ENCODE results near the gene PHKG2. TPM values are rescaled to one million over a fixed set of nuclear protein-coding genes. Genes with fewer than 3 reads are reported as not detected.

Gene PHKG2
- total and polyA plus RNA-seq, 8 donors, result 18.2 to 104 (median 32.4) TPM

DNA sequence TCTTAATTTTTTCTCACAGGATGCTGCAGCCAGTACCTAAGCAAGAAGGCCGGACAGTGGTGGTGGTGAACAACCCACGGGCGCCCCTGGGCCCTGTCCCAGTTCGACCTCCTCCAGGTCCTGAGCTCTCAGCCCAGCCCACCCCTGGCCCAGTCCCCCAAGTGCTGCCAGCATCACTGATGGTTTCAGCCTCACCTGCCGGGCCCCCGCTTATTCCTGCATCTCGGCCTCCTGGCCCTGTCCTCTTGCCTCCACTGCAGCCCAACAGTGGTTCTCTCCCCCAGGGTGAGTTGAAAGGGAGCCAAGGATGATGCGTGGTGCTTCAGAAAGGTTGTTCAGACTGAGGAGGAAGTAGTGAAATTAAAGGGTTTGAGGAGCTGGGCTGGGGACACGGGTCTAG lies 27.5 kb upstream of the PHKG2 start:
- Histone ChIP-seq H3K4me1 (peaks cover 0 to 29% (median 0%) of the 10 kb centered on the region in 4 donors), H3K9me3 (no peaks in the 10 kb centered on the region), H3K4me3 (no peak overlapping the region), H3K36me3 (peaks cover 100% of the 10 kb centered on the region in 4 donors), H3K27ac (no peak overlapping the region), H3K27me3 (no peaks in the 10 kb centered on the region)
- TF ChIP-seq, protein P1, sequence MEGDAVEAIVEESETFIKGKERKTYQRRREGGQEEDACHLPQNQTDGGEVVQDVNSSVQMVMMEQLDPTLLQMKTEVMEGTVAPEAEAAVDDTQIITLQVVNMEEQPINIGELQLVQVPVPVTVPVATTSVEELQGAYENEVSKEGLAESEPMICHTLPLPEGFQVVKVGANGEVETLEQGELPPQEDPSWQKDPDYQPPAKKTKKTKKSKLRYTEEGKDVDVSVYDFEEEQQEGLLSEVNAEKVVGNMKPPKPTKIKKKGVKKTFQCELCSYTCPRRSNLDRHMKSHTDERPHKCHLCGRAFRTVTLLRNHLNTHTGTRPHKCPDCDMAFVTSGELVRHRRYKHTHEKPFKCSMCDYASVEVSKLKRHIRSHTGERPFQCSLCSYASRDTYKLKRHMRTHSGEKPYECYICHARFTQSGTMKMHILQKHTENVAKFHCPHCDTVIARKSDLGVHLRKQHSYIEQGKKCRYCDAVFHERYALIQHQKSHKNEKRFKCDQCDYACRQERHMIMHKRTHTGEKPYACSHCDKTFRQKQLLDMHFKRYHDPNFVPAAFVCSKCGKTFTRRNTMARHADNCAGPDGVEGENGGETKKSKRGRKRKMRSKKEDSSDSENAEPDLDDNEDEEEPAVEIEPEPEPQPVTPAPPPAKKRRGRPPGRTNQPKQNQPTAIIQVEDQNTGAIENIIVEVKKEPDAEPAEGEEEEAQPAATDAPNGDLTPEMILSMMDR (IDR thresholded peaks at IDR 0.05), result no peak
- no peak for TF ChIP-seq EP300 (IDR thresholded peaks at IDR 0.05)
- no peak for TF ChIP-seq POLR2A (IDR thresholded peaks at IDR 0.05)
- no peak for TF ChIP-seq POLR2AphosphoS5 (IDR thresholded peaks at IDR 0.05)
- WGBS, 5 donors, result 81 to 93% (median 89%) methylated on average over 8 to 9 of the region's 9 CpGs
- intact Hi-C loops (cut with DNase I; ENCODE audit: low total_unique reads), result no loop called here
- no peak for DNase-seq

DNA sequence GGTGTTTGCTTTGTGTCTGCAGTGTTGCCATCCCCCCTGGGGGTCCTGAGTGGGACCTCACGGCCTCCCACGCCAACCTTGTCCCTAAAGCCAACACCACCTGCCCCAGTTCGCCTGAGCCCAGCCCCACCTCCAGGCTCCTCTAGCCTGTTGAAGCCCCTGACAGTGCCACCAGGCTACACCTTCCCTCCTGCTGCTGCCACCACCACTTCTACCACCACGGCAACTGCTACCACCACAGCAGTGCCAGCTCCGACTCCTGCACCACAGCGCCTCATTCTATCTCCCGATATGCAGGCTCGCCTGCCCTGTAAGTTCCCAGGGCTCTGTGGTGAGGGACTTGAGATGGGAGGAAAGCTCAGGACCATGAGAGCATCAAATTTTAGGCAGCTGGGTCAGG lies 27.1 kb upstream of the PHKG2 start:
- no peaks in the 10 kb centered on the region for H3K27me3 ChIP-seq

DNA sequence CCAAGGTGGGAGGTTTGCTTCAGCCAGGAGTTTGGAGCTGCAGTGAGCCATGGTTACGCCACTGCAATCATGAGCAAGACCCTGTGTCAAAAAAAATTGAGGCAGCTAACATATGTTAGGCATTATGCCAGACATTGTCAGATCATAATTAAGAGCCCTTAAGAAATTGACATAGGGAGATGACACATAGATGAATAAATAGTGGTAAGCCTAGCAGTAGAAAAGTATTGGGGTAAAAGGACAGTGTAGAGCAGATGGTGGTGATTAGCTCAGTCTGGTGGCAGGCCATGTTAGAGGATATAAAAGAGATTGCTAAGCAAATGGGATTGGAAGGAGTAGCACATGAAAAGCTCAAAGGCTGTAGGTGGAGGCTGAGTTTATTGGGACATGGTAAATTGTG lies 26.6 kb upstream of the PHKG2 start:
- peaks cover 0 to 20% (median 0%) of the 10 kb centered on the region in 4 donors for H3K4me1 ChIP-seq
- WGBS, 5 donors, result 86 to 100% (median 96%) methylated on average over 1 of the region's 1 CpG
- TF ChIP-seq POLR2AphosphoS5 (IDR thresholded peaks at IDR 0.05) (no peak), POLR2A (IDR thresholded peaks at IDR 0.05) (no peak), EP300 (IDR thresholded peaks at IDR 0.05) (no peak)
- TF ChIP-seq, protein P1 (IDR thresholded peaks at IDR 0.05), result no peak
- intact Hi-C loops (cut with DNase I; ENCODE audit: low total_unique reads), result no loop called here
- no peaks in the 10 kb centered on the region for H3K9me3 ChIP-seq
- peaks cover 91 to 100% (median 100%) of the 10 kb centered on the region in 4 donors for H3K36me3 ChIP-seq
- DNase-seq, result no peak
- no peaks in the 10 kb centered on the region for H3K27me3 ChIP-seq
- no peak overlapping the region for H3K4me3 ChIP-seq
- no peak overlapping the region for H3K27ac ChIP-seq

More for the DNA sequence above, 27.1 kb upstream of the PHKG2 start:
- no peak for TF ChIP-seq POLR2A (IDR thresholded peaks at IDR 0.05)
- TF ChIP-seq, protein P1 (IDR thresholded peaks at IDR 0.05), result no peak
- no peak for TF ChIP-seq POLR2AphosphoS5 (IDR thresholded peaks at IDR 0.05)
- TF ChIP-seq EP300 (IDR thresholded peaks at IDR 0.05), result no peak
- Histone ChIP-seq H3K4me1 (peaks cover 0 to 25% (median 0%) of the 10 kb centered on the region in 4 donors), H3K4me3 (no peak overlapping the region), H3K36me3 (peaks cover 95 to 100% (median 100%) of the 10 kb centered on the region in 4 donors), H3K9me3 (no peaks in the 10 kb centered on the region), H3K27ac (no peak overlapping the region)
- no peak for DNase-seq
- WGBS, 5 donors, result 96 to 98% (median 97%) methylated on average over 8 of the region's 8 CpGs
- intact Hi-C loops (cut with DNase I; ENCODE audit: low total_unique reads), result no loop called here

DNA sequence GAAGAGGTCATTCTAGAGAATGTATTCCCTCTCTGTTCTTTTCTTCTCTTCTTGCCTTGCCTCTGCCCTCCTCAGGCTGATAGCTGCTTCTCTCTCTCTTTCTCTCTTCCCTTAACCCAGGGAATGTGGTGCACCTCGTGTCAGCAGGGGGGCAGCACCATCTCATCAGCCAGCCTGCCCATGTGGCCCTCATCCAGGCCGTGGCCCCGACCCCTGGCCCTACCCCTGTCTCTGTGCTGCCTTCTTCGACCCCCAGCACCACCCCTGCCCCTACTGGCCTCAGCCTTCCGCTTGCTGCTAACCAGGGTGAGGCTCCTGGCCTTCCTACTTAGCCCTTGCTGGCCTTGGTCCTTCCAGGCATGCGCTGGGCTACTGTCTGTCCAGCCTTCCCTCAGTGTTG lies 25.8 kb upstream of the PHKG2 start:
- intact Hi-C loops (cut with DNase I; ENCODE audit: low total_unique reads), result no loop called here
- DNase-seq, result no peak
- H3K27ac ChIP-seq, result no peak overlapping the region
- peaks cover 0 to 16% (median 0%) of the 10 kb centered on the region in 4 donors for H3K4me1 ChIP-seq
- TF ChIP-seq POLR2A (IDR thresholded peaks at IDR 0.05) (no peak), EP300 (IDR thresholded peaks at IDR 0.05) (no peak), POLR2AphosphoS5 (IDR thresholded peaks at IDR 0.05) (no peak)
- TF ChIP-seq, protein P1 (IDR thresholded peaks at IDR 0.05), result no peak
- peaks cover 82 to 100% (median 100%) of the 10 kb centered on the region in 4 donors for H3K36me3 ChIP-seq
- 70 to 79% (median 72%) methylated on average over 6 of the region's 6 CpGs for WGBS, 5 donors
- H3K9me3 ChIP-seq, result no peaks in the 10 kb centered on the region
- no peaks in the 10 kb centered on the region for H3K27me3 ChIP-seq
- no peak overlapping the region for H3K4me3 ChIP-seq
